Left renal cortex interstitium (tissue), 4 donors: ENCODE data around the gene TMEM132D. TPM values are rescaled to one million over a fixed set of nuclear protein-coding genes. Genes with fewer than 3 reads are reported as not detected.

Experiments used
- DNase-seq, 4 donors: peaks; one replicate each; pipeline ENCODE4 v3.0.0-alpha.2; 2013; ENCODE audit warnings: low read depth in 4 of 4, low spot score in 2 of 4, missing footprints in 1 of 4
- polyA plus RNA-seq, 4 donors: library from polyadenylated mRNA; unstranded; fragments of 120-200 nt; gene quantifications; one replicate each; pipeline ENCODE4 v1.2.1, GENCODE V29; 2013; ENCODE audit not compliant: insufficient read length in 4 of 4

Gene TMEM132D
- polyA plus RNA-seq, 4 donors, result 1.2 to 2.3 (median 2.0) TPM

DNA sequence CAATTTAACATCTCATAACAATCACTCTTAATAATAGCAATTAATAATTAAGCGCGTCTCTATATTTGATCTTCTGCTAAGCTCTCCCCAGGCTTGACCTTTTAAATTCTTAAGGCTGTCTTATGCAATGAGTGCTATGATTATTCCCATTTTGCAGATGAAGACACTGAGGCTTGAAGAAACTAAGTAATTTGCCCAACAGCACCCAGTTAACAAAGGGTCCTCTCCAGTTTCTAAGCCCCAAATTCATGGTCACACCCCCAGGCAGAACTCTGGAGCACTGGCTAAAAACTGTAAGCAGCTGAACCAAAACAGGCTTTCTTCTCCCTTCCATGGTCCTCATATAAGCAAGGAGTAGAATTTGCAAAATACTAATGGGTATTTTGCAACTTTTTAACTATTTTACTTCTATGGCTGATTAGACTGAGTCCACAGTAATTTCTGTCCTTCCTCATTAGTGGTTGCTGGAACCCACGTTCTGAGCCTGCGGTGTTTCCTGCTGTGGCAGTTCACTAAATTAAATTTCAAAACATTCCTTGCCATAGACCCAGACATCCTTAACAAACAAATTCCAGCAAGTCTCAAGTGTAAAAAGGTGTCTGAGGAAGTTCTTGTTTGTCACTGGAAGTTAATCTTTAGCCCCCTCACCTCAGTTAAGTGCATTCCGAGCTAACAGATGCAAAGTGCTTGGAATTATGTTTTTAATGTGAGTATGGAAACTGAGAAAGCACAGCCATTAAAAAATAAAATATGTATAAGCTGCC is 76.5 kb downstream of the TMEM132D start:
- DNase-seq, result no peak

DNA sequence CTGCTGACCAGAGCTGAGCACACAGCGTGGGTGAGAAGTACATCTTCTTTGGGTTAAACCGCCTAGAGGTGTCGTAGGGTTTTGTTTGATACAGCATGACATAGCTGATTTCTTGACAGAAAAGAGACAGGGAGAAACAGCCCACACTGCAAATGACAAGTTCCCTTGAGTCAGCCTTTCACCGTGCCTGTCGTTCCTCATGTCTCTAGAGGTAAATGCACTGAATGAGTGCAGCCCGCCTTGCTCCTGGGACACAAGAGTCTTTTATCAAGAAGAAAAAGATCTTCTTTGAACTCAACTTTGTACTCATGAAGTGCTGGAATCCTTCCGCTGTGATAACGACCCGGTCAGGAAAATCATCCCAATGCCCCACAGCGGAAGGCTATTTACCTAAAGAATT is 77.6 kb downstream of the TMEM132D start:
- DNase-seq, result no peak

DNA sequence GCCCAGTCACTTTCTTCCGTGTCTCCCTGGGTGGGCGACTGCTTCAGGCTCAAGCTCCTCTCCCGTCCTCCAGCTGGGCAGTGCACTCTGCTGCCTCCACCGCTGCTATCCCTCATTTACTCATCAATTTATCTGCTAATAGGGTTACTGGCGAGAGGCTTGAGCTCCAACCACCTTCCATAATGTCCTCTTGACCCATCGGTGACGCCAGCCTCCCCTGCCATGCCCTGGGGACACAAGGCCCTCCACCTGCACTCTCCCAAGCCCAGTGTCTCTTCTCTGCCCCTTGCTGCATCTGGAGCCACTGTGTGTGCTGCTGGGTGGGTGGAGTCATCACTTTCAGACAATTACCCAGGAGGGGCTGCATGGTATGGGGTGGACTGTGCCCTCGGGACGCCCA is 78.5 kb downstream of the TMEM132D start:
- DNase-seq, result no peak

DNA sequence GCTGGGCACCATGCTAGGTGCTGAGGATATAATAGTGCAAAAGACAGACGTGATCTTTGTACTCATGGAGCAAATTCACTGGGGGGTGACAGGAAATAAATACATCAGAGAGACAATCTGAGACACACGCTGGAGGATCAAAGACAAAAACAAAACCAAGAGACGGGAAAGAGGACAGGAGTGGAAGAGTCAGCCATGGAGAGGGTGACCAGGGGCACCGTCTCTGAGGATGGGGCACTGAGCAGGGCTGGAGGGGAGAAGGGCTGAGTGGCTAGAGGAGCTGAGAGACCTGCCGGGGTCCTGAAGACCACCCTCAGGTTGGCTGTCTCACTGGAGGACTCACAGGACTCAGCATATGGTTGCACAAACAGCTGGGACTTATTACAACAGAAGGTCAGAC is 81.9 kb downstream of the TMEM132D start:
- DNase-seq, result no peak

DNA sequence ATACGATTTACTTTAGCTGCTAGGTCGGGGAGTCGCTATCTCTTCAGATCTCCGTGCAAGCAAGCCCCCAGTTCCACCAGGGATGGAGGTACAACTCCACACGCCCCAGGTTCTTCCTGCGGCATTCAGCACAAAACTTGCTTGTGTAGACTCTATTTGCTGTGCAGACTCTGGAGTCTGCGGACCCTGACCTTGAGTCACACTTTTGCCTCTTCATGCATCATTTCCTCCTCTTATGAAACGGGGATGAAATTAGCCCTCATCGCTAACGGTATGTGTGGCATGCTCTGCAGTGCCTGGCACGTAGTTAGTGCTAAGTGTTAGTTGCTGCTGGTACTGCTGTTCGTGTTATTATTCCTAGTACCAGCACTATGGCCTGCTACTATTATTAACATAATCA is 84.4 kb downstream of the TMEM132D start:
- DNase-seq, result no peak

DNA sequence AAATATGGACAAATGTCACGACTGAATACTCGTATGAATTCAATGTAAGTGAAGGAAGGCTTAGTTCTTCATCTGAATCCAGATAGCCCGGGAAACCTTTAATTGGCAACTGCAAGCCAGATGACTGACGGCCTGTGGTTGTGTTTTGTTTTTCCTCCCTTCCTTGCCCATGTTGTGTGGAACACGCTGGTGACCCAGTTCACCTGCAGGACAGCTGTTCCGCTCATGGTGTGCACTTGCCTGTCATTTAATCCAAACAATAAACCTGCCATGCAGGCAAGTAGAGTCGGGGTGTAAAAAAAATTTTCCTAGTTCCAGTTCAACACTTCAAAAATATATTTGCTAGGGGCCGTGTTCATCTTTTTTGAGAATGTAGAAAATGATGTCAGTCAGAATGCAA is 88.0 kb downstream of the TMEM132D start:
- no peak for DNase-seq

DNA sequence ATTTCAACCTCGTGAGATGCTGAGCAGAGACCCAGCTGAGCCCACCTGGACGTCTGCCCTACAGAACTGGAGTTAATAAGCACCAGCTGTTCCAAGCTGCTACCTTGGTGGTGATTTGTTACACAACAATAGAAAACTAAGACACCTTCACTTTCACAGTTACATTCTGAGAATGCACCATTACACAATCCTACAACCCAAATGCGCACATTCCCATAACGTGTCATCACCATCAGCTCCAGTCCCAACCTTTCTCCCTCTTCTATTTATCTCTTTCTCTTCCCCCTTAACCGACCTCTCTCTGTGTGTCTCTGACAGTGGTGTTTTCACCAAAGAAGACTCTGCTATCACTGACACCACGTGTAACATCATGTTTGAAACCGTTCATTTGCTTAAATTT is 91.9 kb downstream of the TMEM132D start:
- DNase-seq, result no peak

DNA sequence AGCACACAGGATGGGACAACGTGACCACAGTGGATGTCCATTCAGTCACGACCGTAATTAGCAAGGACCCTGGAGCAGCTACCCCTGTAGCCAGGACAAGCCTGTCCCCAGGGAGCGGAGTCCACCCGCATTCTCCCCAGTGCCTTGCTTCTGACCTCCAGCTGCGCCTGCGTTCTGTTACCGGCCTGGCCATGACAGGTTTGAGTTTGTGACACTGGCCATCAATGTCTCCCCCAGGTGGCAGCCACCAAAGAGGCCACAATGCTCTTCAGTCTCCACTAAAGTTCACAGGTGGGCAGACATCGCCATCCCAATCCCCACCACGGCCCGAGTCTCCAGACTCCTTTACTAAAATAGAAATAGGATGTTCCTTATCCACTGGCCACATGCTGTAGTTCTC is 96.7 kb downstream of the TMEM132D start:
- DNase-seq, result no peak

DNA sequence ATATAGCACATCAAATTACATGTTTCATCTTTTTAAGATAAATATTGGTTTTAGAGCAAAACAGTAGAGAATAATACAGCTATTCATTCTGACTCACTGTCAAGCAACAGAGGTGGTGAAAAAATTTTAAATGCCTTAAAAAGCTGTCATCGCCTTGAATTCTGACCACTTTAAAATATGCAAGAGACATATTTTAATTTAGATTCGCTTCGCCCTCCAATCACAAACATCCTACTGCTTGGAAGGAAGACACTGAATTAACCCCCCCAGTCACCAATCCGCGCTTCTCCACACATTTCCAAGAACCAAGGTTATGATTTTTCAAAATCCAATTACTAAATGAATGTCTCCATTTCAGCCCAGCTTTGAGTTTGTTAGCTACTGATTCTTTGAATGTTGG is 112.4 kb downstream of the TMEM132D start:
- DNase-seq, result no peak

DNA sequence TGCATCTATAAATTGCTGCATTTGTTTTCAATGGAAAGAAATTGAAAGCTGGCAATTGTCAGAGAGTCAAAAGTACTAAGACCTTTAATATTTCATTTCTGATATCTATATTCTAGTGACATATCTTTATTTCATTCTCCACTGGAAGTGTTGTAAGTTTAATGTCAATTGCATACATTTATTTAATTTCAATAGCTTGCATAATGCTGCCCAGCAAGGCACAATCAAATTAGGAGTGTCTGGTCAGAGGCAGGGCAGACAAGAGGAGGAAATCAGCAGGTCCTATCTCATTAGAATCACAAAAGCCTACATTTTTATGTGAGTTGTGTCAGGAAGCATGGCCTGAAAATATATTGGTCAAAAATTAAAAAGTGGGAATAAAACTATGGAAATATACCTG is 112.9 kb downstream of the TMEM132D start:
- no peak for DNase-seq

DNA sequence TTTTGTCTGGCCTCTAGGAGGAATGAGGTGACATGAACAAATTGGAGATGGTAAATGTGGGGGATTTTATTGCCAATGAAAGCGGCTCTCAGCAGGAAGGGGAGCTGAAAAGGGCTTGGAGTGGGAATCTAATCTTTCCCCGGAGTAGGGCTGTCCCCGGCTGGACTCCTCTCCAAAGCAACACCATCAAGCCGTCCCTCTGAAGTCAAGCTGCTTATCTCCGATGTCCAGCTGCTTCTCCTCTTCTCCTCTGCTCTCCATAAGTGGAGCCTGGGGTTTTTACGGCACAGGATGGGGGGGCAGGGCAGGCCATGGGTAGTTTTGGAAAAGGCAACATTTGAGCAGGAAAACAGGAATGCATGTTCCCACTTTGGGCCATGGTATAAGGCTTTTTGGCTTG is 113.5 kb downstream of the TMEM132D start:
- no peak for DNase-seq

DNA sequence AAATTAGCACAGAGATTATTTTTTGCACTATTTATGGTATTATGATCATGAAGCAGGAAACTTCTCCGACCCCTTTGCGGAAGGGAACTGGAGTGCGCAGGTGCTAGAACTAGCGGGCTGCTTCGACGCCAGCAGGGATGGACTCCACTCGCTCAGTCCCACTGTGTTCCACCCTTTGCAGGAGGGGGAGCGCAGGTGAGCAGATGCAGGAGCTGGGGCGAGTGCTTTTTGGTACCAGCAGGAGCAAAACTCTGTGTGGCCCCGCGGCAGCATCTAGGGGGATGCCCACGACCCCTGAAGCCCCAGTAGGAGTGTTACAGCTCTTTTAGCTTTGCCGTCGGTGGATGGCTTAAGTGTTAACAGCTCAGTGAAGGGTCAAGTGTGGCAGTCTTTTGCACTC is 113.9 kb downstream of the TMEM132D start:
- no peak for DNase-seq

DNA sequence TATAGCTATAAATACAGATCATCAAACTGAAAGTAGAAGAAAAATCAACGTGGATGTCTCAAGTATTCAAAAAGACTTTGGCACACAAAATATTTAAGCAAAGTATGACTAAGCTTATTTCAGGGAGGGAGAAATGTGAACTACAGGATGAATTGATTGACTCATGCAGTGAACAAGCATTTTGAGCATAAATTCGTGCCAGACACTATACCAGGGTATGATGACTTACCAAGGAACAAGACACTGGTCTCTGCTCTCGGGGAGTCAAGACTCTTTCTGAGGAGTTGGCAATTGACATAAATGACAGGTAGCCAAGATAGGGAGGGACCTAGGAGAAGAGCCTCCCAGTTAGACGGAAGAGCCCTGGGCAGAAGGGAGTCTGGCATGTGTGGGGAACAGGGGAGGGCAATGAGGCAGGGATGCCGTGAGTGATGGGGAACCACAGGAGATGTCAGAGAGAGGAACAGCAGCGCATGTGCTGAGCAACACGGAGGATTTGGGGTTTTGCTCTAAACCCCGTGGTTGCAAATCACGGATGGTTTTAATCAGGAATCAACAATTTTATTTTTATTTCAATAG is 115.2 kb downstream of the TMEM132D start:
- no peak for DNase-seq

DNA sequence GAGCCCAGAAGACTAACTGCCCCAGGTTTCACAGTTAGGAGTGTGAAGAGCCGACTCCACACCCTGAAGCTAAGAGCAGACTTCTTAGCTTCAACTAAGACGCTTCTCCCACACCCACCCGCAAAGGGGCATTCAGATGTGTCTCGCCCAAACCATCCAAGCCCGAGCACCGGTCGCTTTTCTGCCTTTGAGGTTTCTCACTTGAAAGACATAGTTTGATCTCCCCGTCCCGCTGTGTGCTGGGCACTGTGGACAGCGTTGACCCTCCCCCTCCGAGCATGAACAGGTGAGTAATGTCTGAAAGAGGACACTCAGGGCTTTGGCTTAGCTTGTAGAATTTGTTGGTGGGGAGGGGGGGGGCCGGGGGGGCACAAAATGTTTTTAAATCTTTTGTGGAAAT is 123.8 kb downstream of the TMEM132D start:
- DNase-seq, result no peak

DNA sequence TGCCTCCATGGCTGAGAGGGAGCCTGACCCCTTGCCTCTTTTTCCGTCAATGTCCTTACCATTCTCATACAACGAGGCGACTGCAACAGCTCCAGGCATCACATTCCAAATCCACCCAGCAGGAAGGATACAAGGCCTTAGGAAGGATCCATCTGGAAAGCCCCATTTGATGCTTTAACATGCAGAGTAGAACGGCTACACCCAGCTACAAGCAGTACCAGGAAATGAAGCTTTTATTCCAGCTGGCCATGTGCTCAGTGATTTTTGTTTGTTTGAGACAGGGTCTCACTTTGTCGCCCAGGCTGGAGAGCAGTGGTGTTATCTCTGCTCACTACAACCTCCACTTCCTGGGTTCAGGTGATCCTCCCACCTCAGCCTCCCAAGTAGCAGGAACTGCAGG is 124.8 kb downstream of the TMEM132D start:
- no peak for DNase-seq

DNA sequence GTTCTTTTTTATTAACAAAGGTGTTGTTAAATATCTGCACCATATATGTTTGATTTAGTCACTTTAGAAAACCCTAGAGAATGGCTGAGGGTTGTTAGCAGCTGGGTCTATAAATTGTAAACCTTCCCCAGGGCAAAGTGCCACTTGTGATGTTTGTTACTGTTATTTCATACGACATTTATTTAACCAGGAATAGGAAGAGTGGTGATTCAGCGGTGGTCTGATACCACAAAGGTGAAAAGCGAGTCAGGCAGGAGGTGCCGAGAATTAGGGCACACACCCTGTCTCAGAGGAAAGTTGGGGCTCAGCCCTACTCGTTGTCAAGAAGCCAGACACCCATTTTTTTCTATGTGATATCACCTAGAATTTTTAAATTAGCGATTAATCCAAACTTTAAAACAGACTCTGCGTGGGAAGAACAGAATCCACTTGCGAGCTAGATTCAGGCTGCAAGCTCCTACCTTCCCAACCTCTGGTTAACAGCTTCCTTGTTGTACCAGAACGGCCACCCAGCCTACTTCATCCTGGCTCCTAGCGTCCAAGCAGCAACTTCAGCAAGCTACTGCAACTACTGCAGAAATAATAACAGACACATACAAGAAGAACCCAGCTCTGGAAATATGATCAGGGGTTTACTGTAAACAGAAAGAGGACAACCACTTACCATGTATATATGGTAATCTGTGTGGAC is 126.7 kb downstream of the TMEM132D start:
- DNase-seq, result no peak

DNA sequence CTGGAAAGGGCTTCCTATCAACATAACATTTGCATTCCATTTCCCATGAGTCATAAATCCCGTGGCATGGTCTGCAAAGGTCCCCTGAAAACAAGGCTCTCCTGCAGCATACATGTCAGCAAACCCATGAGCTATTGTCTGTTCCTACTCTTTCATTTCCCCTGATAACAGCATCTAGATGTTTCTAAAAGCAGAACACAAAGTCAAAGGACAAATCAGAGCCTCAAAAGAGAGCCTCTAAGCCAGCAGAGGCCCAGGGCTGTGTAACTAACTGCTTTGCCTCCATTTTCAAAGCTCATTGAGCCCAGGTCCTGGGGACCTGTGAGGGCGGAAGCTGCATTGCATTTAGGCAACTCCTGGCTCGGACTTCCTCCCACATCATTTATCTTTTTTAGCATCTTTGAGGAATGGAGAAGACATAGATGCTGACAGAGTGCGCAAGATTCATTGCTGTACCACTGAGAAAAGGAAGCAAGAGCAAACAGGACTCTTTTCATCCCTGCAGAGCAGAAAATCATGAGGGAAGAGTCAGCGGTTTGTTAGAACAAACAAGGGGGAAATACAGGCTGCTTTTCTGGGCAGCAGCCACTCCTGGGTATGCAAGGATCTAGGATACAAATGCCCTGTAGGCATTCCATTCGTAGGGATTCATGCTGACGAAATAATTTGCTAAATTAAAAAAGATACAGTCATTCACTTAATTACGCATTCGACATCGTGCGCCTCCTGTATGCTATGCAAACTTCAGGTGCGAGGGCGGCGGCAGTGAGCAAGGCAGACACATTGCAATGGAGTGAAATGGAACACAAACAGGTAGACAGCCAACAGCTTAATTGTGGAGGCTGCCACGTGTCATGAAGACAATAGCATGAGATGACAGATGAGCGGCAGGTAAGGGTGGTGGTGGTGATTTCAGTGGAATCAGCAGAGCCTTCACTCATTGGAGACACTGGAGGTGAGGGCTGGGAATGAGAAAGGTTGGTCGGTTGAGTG is 131.0 kb downstream of the TMEM132D start:
- no peak for DNase-seq

DNA sequence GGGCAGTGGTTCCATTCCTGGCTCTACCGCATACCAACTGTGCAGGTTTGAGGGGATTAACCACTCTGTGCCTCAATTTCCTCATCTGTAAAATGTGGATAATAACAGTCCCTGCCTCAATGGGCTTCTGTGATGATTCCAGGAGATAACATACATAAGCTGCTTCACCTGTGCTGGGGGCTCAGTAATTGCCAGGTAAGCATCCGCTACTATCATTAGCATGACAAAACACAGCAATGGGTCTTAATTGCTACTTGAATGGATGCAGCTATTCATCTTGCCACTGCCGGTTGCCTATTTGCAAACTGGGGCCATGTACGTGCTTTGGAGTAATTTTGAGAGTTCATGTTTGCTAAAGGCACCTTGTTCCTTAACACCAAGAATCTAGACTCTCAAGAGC is 132.6 kb downstream of the TMEM132D start:
- DNase-seq, result no peak

DNA sequence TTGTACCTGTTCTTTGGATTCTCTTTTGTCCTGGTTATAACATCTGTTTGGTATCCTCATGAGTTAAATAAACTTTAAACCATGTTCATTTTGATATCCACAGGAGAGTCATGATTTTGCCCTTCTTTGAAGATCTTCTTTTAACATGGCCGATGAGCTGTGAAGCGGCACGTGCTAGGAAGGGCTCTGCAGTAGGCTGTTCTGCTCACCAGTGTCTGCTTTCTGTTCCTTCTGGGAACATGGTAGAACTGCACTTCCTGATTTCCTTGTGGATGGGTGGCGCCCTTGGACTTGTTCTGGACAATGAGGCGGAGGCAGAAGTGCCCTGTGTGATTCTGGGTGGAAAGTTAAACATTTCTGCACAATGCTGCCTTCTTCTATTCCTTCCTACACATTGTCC is 138.1 kb downstream of the TMEM132D start:
- no peak for DNase-seq

DNA sequence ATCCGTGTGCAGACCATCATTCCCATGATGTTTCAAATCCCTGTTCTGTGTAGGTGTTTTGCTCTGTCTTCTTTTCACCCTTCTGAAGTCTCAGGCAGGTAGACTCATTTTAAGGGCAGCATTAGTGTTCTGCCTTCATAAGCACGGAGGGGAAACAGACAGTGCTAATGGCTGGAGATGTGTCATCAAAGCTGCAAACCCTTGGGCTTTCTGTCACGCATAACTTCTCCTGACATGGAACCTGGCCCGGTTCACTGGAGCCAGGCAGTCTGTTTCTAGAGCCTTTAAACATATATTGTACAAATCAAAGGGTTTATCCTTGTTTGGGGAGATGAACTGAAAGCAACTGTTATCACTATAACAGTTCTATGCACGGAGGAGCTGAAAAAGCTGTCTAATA is 141.4 kb downstream of the TMEM132D start:
- DNase-seq, result no peak

DNA sequence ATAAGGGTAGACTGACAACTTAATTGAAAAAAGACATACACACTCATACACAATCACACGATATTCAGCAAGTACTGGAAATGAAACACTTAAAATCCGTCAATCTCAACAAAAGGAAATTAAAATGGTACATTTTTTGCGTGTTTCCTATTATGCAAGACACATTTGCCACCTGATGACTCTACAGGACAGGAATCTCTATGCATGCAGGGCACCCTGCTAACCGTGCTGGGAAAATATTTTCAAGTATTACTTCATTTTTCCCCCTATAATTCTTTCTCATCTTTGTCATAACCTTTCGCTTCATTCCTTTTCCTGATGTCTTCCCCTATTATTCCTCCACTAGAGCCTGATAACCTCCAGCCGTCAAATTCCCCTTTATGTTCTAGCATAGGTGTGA is 150.2 kb downstream of the TMEM132D start:
- no peak for DNase-seq
